ENCODE results near the gene IPO4.

The IPO4 gene

GRCh38 chr14:24165785-24166184 lies 22.8 kb downstream of the IPO4 start:
- TF ChIP-seq SUZ12 (IDR thresholded peaks at IDR 0.05; ENCODE audit: extremely low read depth, insufficient read depth, insufficient read length): no peak
- no peak for TF ChIP-seq ZNF274 (IDR thresholded peaks at IDR 0.05; ENCODE audit: low read depth, low read length)
- no peak for TF ChIP-seq YY1 (IDR thresholded peaks at IDR 0.05; ENCODE audit: insufficient read depth, insufficient read length)
- H3K4me3 ChIP-seq (ENCODE audit: insufficient read length, low read depth): no peak overlapping the region
- no peaks in the 10 kb centered on the region for H3K9me3 ChIP-seq (ENCODE audit: insufficient read depth, low read length)
- no peaks in the 10 kb centered on the region for H3K4me1 ChIP-seq (ENCODE audit: insufficient read depth, insufficient read length)
- no peak overlapping the region for H3K9ac ChIP-seq (ENCODE audit: insufficient read length, low read depth)
- no peaks in the 10 kb centered on the region for H3K27me3 ChIP-seq (ENCODE audit: insufficient read depth, insufficient read length)
- H3K36me3 ChIP-seq (ENCODE audit: insufficient read depth, insufficient read length, low read length): peaks cover 63% of the 10 kb centered on the region
- no peak for DNase-seq (ENCODE audit: low read depth, low spot score)

GRCh38 chr14:24164518-24164991 lies 24.1 kb downstream of the IPO4 start:
- DNase-seq (ENCODE audit: low read depth, low spot score): no peak
- Histone ChIP-seq H3K9ac (ENCODE audit: insufficient read length, low read depth) (no peak overlapping the region), H3K4me3 (ENCODE audit: insufficient read length, low read depth) (no peak overlapping the region), H3K4me1 (ENCODE audit: insufficient read depth, insufficient read length) (no peaks in the 10 kb centered on the region), H3K9me3 (ENCODE audit: insufficient read depth, low read length) (no peaks in the 10 kb centered on the region), H3K36me3 (ENCODE audit: insufficient read depth, insufficient read length, low read length) (peaks cover 75% of the 10 kb centered on the region), H3K27me3 (ENCODE audit: insufficient read depth, insufficient read length) (no peaks in the 10 kb centered on the region)
- TF ChIP-seq YY1 (IDR thresholded peaks at IDR 0.05; ENCODE audit: insufficient read depth, insufficient read length) (no peak), ZNF274 (IDR thresholded peaks at IDR 0.05; ENCODE audit: low read depth, low read length) (no peak), SUZ12 (IDR thresholded peaks at IDR 0.05; ENCODE audit: extremely low read depth, insufficient read depth, insufficient read length) (no peak)

GRCh38 chr14:24162093-24162492 lies 26.5 kb downstream of the IPO4 start:
- H3K9me3 ChIP-seq (ENCODE audit: insufficient read depth, low read length): no peaks in the 10 kb centered on the region
- no peak for DNase-seq (ENCODE audit: low read depth, low spot score)
- no peak overlapping the region for H3K9ac ChIP-seq (ENCODE audit: insufficient read length, low read depth)
- H3K4me1 ChIP-seq (ENCODE audit: insufficient read depth, insufficient read length): no peaks in the 10 kb centered on the region
- H3K4me3 ChIP-seq (ENCODE audit: insufficient read length, low read depth): no peak overlapping the region
- TF ChIP-seq ZNF274 (IDR thresholded peaks at IDR 0.05; ENCODE audit: low read depth, low read length): no peak
- TF ChIP-seq YY1 (IDR thresholded peaks at IDR 0.05; ENCODE audit: insufficient read depth, insufficient read length): no peak
- TF ChIP-seq SUZ12 (IDR thresholded peaks at IDR 0.05; ENCODE audit: extremely low read depth, insufficient read depth, insufficient read length): no peak
- no peaks in the 10 kb centered on the region for H3K27me3 ChIP-seq (ENCODE audit: insufficient read depth, insufficient read length)
- H3K36me3 ChIP-seq (ENCODE audit: insufficient read depth, insufficient read length, low read length): peaks cover 83% of the 10 kb centered on the region

GRCh38 chr14:24160850-24161804 lies 27.5 kb downstream of the IPO4 start, which contains the start of gene IRF9:
Gene IRF9, plus strand, starts transcription at chr14:24161265. Its CDS starts 880 bp downstream, at chr14:24162145.
- Histone ChIP-seq H3K9ac (ENCODE audit: insufficient read length, low read depth) (peak within 1 kb of the TSS; percentile 46), H3K36me3 (ENCODE audit: insufficient read depth, insufficient read length, low read length) (peaks cover 82% of the 10 kb centered on the region), H3K4me1 (ENCODE audit: insufficient read depth, insufficient read length) (no peaks in the 10 kb centered on the region), H3K4me3 (ENCODE audit: insufficient read length, low read depth) (no peak within 1 kb of the TSS), H3K9me3 (ENCODE audit: insufficient read depth, low read length) (no peaks in the 10 kb centered on the region), H3K27me3 (ENCODE audit: insufficient read depth, insufficient read length) (no peaks in the 10 kb centered on the region)
- TF ChIP-seq YY1 (IDR thresholded peaks at IDR 0.05; ENCODE audit: insufficient read depth, insufficient read length) (no peak), ZNF274 (IDR thresholded peaks at IDR 0.05; ENCODE audit: low read depth, low read length) (no peak), SUZ12 (IDR thresholded peaks at IDR 0.05; ENCODE audit: extremely low read depth, insufficient read depth, insufficient read length) (no peak)
- peak; percentile 94 for DNase-seq (ENCODE audit: low read depth, low spot score)

GRCh38 chr14:24160499-24160849 lies 28.1 kb downstream of the IPO4 start:
- Histone ChIP-seq H3K9ac (ENCODE audit: insufficient read length, low read depth) (no peak overlapping the region), H3K36me3 (ENCODE audit: insufficient read depth, insufficient read length, low read length) (peaks cover 82% of the 10 kb centered on the region), H3K4me3 (ENCODE audit: insufficient read length, low read depth) (no peak overlapping the region), H3K9me3 (ENCODE audit: insufficient read depth, low read length) (no peaks in the 10 kb centered on the region), H3K27me3 (ENCODE audit: insufficient read depth, insufficient read length) (no peaks in the 10 kb centered on the region), H3K4me1 (ENCODE audit: insufficient read depth, insufficient read length) (no peaks in the 10 kb centered on the region)
- DNase-seq (ENCODE audit: low read depth, low spot score): no peak
- no peak for TF ChIP-seq ZNF274 (IDR thresholded peaks at IDR 0.05; ENCODE audit: low read depth, low read length)
- no peak for TF ChIP-seq SUZ12 (IDR thresholded peaks at IDR 0.05; ENCODE audit: extremely low read depth, insufficient read depth, insufficient read length)
- TF ChIP-seq YY1 (IDR thresholded peaks at IDR 0.05; ENCODE audit: insufficient read depth, insufficient read length): no peak

GRCh38 chr14:24159777-24160498 lies 28.7 kb downstream of the IPO4 start:
- Histone ChIP-seq H3K9ac (ENCODE audit: insufficient read length, low read depth) (no peak overlapping the region), H3K27me3 (ENCODE audit: insufficient read depth, insufficient read length) (no peaks in the 10 kb centered on the region), H3K4me1 (ENCODE audit: insufficient read depth, insufficient read length) (no peaks in the 10 kb centered on the region), H3K9me3 (ENCODE audit: insufficient read depth, low read length) (no peaks in the 10 kb centered on the region), H3K36me3 (ENCODE audit: insufficient read depth, insufficient read length, low read length) (peaks cover 82% of the 10 kb centered on the region), H3K4me3 (ENCODE audit: insufficient read length, low read depth) (no peak overlapping the region)
- DNase-seq (ENCODE audit: low read depth, low spot score): no peak
- TF ChIP-seq YY1 (IDR thresholded peaks at IDR 0.05; ENCODE audit: insufficient read depth, insufficient read length) (no peak), SUZ12 (IDR thresholded peaks at IDR 0.05; ENCODE audit: extremely low read depth, insufficient read depth, insufficient read length) (no peak), ZNF274 (IDR thresholded peaks at IDR 0.05; ENCODE audit: low read depth, low read length) (no peak)

- peaks cover 69% of the 10 kb centered on the region for H3K36me3 ChIP-seq (ENCODE audit: insufficient read depth, insufficient read length, low read length)
- no peak for DNase-seq (ENCODE audit: low read depth, low spot score)
- TF ChIP-seq YY1 (IDR thresholded peaks at IDR 0.05; ENCODE audit: insufficient read depth, insufficient read length) (no peak), SUZ12 (IDR thresholded peaks at IDR 0.05; ENCODE audit: extremely low read depth, insufficient read depth, insufficient read length) (no peak), ZNF274 (IDR thresholded peaks at IDR 0.05; ENCODE audit: low read depth, low read length) (no peak)
- no peaks in the 10 kb centered on the region for H3K27me3 ChIP-seq (ENCODE audit: insufficient read depth, insufficient read length)
- H3K4me3 ChIP-seq (ENCODE audit: insufficient read length, low read depth): no peak overlapping the region
- H3K9ac ChIP-seq (ENCODE audit: insufficient read length, low read depth): no peak overlapping the region
- H3K9me3 ChIP-seq (ENCODE audit: insufficient read depth, low read length): no peaks in the 10 kb centered on the region
- no peaks in the 10 kb centered on the region for H3K4me1 ChIP-seq (ENCODE audit: insufficient read depth, insufficient read length)
These were observed 31.3 kb downstream of the IPO4 start for GRCh38 chr14:24157331-24157730.
